Common myeloid progenitor, CD34-positive (primary cell): ENCODE results near the gene SNTG2.
A peak's percentile ranks its signal among the peaks of the same experiment; 100 is the strongest.

Source experiments
- CTCF ChIA-PET: fragments of 350-600 bp; sonication (Branson Sonifier 250); formaldehyde crosslinking; loops from one replicate; lab custom pipeline; 2021; ENCODE audit warnings: antibody characterized with exemption; lab: Charles Lee
- POLR2A ChIA-PET: fragments of 350-600 bp; sonication (Branson Sonifier 250); formaldehyde crosslinking; loops from one replicate; lab custom pipeline; 2021; ENCODE audit warnings: antibody characterized with exemption; lab: Charles Lee
- DNase-seq, 3 donors: peaks; one replicate each; pipeline versions ENCODE4 v3.0.0 to v3.0.0-alpha.2; 2013
- H3K27ac ChIP-seq, 2 experiments: 1 replicate in 1 of 2; 2 replicates in 1 of 2; pipeline ENCODE4 v1.7.0; 2013; ENCODE audit warnings: inconsistent platforms in 2 of 2, low read length in 2 of 2, mild to moderate bottlenecking in 2 of 2, low read depth in 1 of 2, moderate library complexity in 1 of 2; ENCODE audit not compliant: severe bottlenecking in 2 of 2, insufficient read depth in 1 of 2, poor library complexity in 1 of 2
- H3K27me3 ChIP-seq, 5 experiments: replicated peaks in 2 of 5; 1 replicate in 3 of 5; 2 replicates in 2 of 5; pipeline versions ENCODE4 v1.6.1 to v1.7.0; 2013; ENCODE audit warnings: low read length in 4 of 5, mild to moderate bottlenecking in 2 of 5, moderate library complexity in 2 of 5, inconsistent platforms in 1 of 5; ENCODE audit not compliant: insufficient read depth in 5 of 5, control insufficient read depth in 4 of 5
- H3K36me3 ChIP-seq, 4 experiments: 1 replicate in 2 of 4; 2 replicates in 2 of 4; pipeline versions ENCODE4 v1.6.1 to v1.7.0; 2013; ENCODE audit warnings: low read length in 3 of 4, control low read depth in 1 of 4, mild to moderate bottlenecking in 1 of 4; ENCODE audit not compliant: control insufficient read depth in 4 of 4, insufficient read depth in 4 of 4
- H3K4me1 ChIP-seq, 4 experiments: 1 replicate in 3 of 4; 2 replicates in 1 of 4; pipeline versions ENCODE4 v1.6.1 to v1.7.1; 2013; ENCODE audit warnings: low read length in 3 of 4, mild to moderate bottlenecking in 3 of 4, control low read depth in 1 of 4, inconsistent platforms in 1 of 4, moderate library complexity in 1 of 4; ENCODE audit not compliant: control insufficient read depth in 4 of 4, insufficient read depth in 4 of 4; ENCODE audit errors: control extremely low read depth in 1 of 4
- H3K4me3 ChIP-seq, 7 experiments: 1 replicate in 4 of 7; 2 replicates in 3 of 7; pipeline versions ENCODE4 v1.5.1 to v1.7.0; 2013; ENCODE audit warnings: mild to moderate bottlenecking in 7 of 7, low read length in 6 of 7, moderate library complexity in 6 of 7, inconsistent platforms in 2 of 7, low read depth in 2 of 7, control low read depth in 1 of 7; ENCODE audit not compliant: insufficient read depth in 4 of 7, control insufficient read depth in 1 of 7; ENCODE audit errors: extremely low read depth in 1 of 7
- H3K9me3 ChIP-seq, 5 experiments: 1 replicate in 4 of 5; 2 replicates in 1 of 5; pipeline versions ENCODE4 v1.6.1 to v1.7.1; 2013; ENCODE audit warnings: low read length in 4 of 5, mild to moderate bottlenecking in 2 of 5, inconsistent platforms in 1 of 5, low read depth in 1 of 5, moderate library complexity in 1 of 5; ENCODE audit not compliant: control insufficient read depth in 4 of 5, insufficient read depth in 2 of 5; ENCODE audit errors: control extremely low read depth in 1 of 5
- WGBS: methylation state at CpG from one replicate; pipeline ENCODE4 v1.1.5; 2013; ENCODE audit not compliant: insufficient coverage; 5-methylcytosine and 5-hydroxymethylcytosine counted together

SNTG2 gene

GRCh38 chr2:951224-952006 lies 766 bp downstream of the SNTG2 start:
- CTCF ChIA-PET = interaction anchor here (1.0 kb wide), 1 partner anchor 600 kb away, joined by 3 read pairs; no protein-coding TSS in a partner anchor
- Histone ChIP-seq H3K9me3 (no peaks in the 10 kb centered on the region), H3K27ac (no peak overlapping the region), H3K27me3 (peaks cover 10 to 76% (median 38%) of the 10 kb centered on the region in 5 experiments), H3K4me1 (peaks cover 0 to 19% (median 9%) of the 10 kb centered on the region in 4 experiments), H3K4me3 (peak overlapping the region in 2 of 7 experiments; percentile 48 to 58), H3K36me3 (no peaks in the 10 kb centered on the region)
- POLR2A ChIA-PET = no interaction called here
- 11% methylated on average over 24 of the region's 34 CpGs for WGBS
- peak in 2 of 3 donors; percentile 10 to 26 for DNase-seq

- H3K4me1 ChIP-seq = peaks cover 0 to 19% (median 10%) of the 10 kb centered on the region in 4 experiments
- DNase-seq = peak in 2 of 3 donors; percentile 57 to 64
- H3K9me3 ChIP-seq = no peaks in the 10 kb centered on the region
- POLR2A ChIA-PET = no interaction called here
- no peaks in the 10 kb centered on the region for H3K36me3 ChIP-seq
- WGBS = no CpG with 5 or more reads among the region's 2 CpGs
- no peak overlapping the region for H3K27ac ChIP-seq
- peaks cover 10 to 56% (median 34%) of the 10 kb centered on the region in 5 experiments for H3K27me3 ChIP-seq
- no peak overlapping the region for H3K4me3 ChIP-seq
- CTCF ChIA-PET = interaction anchor here (0.9 to 1.4 kb wide), 3 partner anchors 21 to 591 kb away, joined by 3 to 4 read pairs (median 3); no protein-coding TSS in a partner anchor
Observed at GRCh38 chr2:953408-953807, 2.8 kb downstream of the SNTG2 start.

GRCh38 chr2:953975-954686 lies 3.5 kb downstream of the SNTG2 start:
- Histone ChIP-seq H3K36me3 (no peaks in the 10 kb centered on the region), H3K27ac (no peak overlapping the region), H3K9me3 (no peaks in the 10 kb centered on the region), H3K4me1 (peaks cover 0 to 19% (median 11%) of the 10 kb centered on the region in 4 experiments), H3K4me3 (no peak overlapping the region), H3K27me3 (peaks cover 4 to 49% (median 28%) of the 10 kb centered on the region in 5 experiments)
- ChIA-PET CTCF (interaction anchor here (1.0 to 1.4 kb wide), 4 partner anchors 20 to 592 kb away, joined by 3 to 5 read pairs (median 4); no protein-coding TSS in a partner anchor), POLR2A (no interaction called here)
- no peak for DNase-seq
- WGBS = 63% methylated on average over 10 of the region's 13 CpGs

DNA sequence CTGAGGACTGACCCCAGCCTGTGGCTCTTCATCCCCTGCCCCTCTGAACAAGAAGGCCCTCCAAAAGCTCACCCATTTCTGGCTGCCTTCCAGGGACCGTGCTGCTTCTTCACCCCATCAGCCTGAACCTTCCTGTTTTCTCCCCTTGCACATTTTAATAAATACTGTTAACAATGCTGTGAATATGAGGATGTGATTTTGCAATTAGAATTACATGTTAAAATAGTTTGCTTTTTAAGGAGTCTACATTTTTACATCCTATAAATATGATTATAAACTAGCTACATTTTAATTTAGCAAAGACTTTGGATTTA lies 4.0 kb downstream of the SNTG2 start:
- peak in 2 of 3 donors; percentile 40 to 46 for DNase-seq
- ChIA-PET CTCF (interaction anchor here (1.0 to 1.2 kb wide), 3 partner anchors 21 to 592 kb away, joined by 4 to 5 read pairs (median 4); no protein-coding TSS in a partner anchor), POLR2A (no interaction called here)
- no CpG with 5 or more reads among the region's 1 CpG for WGBS
- Histone ChIP-seq H3K36me3 (no peaks in the 10 kb centered on the region), H3K9me3 (no peaks in the 10 kb centered on the region), H3K27ac (no peak overlapping the region), H3K4me3 (no peak overlapping the region), H3K27me3 (peaks cover 2 to 44% (median 24%) of the 10 kb centered on the region in 5 experiments), H3K4me1 (peaks cover 0 to 21% (median 13%) of the 10 kb centered on the region in 4 experiments)

DNA sequence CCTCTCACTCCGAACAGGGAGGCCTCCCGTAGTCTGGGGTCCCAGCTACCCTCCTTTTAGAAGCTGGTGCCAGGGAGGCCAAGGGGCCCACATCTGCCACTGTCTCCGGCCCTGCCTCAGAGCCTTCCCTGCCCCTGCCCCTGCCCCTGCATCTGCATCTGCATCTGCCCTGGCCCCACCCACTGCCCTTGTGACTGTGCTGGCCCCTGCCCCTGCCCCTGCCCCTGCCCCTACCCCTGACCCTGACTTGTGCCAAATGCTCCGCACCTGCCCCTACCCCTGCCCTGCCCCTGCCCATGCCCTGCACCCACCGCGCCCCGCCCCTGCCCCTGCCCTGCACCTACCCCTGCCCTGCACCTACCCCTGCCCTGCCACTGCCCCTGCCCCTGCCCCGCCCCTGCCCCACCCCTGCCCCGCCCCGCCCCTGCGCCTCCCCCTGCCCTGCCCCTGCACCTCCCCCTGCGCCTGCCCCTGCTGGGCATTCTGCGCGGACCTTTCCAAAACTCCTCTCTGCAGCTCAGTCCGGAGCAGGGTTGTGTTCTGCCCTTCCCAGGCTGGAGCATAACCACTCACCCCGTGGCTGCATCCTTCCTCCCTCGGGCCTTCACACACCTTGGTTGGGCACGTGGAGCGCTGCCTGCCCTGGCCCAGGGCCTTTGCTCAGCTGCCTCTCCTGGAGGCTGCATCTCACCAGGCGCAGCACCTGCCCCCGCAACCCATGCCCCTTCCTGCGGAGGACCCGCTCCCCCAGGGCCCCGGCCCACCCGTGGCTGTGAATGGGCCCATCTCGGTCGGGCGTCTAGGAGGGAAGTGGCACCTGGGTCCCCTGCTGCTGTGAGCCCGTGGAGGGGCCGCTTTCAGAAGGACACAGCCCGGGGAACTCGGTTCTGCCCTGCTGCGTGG lies 5.4 kb downstream of the SNTG2 start:
- H3K9me3 ChIP-seq = no peaks in the 10 kb centered on the region
- H3K4me3 ChIP-seq = no peak overlapping the region
- peaks cover 0 to 10% (median 6%) of the 10 kb centered on the region in 4 experiments for H3K4me1 ChIP-seq
- POLR2A ChIA-PET = no interaction called here
- peaks cover 2 to 33% (median 21%) of the 10 kb centered on the region in 5 experiments for H3K27me3 ChIP-seq
- WGBS = 96% methylated on average over 16 of the region's 33 CpGs
- no peak for DNase-seq
- no peaks in the 10 kb centered on the region for H3K36me3 ChIP-seq
- CTCF ChIA-PET = no interaction called here
- no peak overlapping the region for H3K27ac ChIP-seq

GRCh38 chr2:959457-959856 lies 8.8 kb downstream of the SNTG2 start:
- H3K4me3 ChIP-seq = no peak overlapping the region
- WGBS = 96% methylated on average over 4 of the region's 10 CpGs
- H3K4me1 ChIP-seq = peaks cover 0 to 7% (median 4%) of the 10 kb centered on the region in 4 experiments
- H3K36me3 ChIP-seq = no peaks in the 10 kb centered on the region
- POLR2A ChIA-PET = no interaction called here
- H3K27ac ChIP-seq = no peak overlapping the region
- H3K9me3 ChIP-seq = no peaks in the 10 kb centered on the region
- CTCF ChIA-PET = interaction anchor here (1.2 to 2.1 kb wide), 2 partner anchors 587 to 591 kb away, joined by 3 to 5 read pairs; no protein-coding TSS in a partner anchor
- no peak for DNase-seq
- no peaks in the 10 kb centered on the region for H3K27me3 ChIP-seq
